Hematopoietic multipotent progenitor cell treated with erythropoietin and hydrocortisone succinate and interleukin-3 and kit ligand, for 6 days (in vitro differentiated cells): ENCODE data around the gene CRBN.

Experiments used
- DNase-seq: peaks from one replicate; pipeline ENCODE4 v3.0.0-alpha.2; 2015

CRBN gene

DNA sequence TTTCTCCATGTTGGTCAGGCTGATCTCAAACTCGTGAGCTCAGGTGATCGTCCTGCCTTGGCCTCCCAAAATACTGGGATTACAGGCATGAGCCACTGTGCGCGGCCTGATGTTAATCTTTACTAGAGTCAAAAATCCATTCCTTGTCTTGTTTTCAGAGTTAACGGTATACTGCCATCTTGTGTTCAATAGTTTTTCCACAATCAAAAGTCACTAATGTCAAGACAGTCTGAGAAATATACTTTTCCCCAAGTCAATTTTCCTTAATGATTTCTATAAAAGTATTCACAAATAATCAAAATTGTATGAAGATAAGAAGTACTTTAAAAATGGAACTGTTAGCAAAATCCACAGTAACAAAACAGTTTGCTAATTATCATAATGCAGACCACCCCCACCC is 8.5 kb downstream of the CRBN start:
- DNase-seq, result peak; percentile 77

DNA sequence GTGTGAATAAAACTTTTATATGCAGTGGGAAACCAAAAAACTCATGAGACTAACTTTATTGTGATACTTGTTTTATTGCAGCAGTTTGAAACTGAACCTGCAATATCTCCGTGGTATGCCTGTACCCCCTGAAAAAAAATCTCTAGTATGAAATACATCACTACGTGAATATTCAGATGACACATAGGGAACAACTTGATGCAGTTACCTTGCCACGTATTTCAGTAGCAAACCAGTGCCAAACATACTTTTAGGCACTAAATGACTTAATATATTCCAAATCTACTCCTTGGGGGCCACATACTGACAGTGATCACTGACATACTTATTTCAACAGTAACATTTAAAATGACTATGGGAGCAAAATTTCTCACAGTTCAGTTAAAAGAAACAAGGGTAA is 13.8 kb downstream of the CRBN start:
- DNase-seq, result no peak

DNA sequence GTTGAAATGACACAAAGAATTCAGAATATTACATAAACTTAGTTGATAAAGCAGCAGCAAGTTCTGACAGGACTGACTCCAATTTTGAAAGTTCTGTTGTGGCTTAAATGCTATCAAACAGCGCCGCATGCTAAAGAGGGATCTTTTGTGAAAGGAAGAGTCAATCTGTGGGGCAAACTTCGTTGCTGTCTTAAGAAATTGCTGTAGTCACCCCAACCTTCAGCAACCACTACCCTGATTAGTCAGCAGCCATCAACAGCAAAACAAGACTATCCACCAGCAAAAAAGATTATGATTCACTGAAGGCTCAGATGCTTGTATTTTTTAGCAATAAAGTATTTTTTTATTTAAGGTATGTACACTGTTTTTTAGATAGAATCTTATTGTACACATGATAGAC is 14.2 kb downstream of the CRBN start:
- no peak for DNase-seq

DNA sequence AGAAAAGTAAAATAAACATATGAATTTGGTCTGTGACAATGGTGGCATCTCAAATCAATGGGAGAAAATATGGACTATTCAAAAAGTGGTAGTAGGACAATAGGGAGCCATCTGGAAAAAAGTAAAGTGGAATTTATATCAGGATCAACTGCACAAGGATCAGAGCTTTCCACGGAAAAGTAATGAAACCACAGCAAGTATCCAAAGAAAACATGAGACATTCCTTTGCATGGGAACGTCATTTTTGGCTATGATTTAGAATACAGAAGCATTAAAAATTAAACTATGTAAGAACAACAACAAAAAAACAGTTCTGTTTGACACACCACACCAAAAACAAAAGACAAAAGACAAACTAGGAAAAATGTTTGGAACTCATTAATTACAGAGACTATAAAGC is 18.7 kb downstream of the CRBN start:
- no peak for DNase-seq

DNA sequence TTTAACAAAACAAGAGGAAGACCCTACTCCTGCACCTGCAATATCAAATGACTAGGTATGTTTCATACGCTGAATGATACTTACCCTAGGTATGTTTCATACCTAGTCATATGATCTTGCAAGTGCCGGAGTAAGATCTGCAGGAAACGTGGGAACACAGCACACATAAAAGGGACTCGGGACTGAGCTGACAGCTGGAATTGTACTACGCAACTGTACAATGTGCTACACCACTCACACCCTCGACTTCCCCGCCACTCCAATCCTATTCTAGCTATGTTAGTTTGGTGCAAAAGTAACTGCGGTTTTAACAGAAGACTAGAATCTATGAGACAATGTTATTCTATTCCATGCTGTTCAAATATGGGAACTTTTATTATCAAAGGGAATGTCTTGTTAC is 22.0 kb downstream of the CRBN start:
- no peak for DNase-seq

DNA sequence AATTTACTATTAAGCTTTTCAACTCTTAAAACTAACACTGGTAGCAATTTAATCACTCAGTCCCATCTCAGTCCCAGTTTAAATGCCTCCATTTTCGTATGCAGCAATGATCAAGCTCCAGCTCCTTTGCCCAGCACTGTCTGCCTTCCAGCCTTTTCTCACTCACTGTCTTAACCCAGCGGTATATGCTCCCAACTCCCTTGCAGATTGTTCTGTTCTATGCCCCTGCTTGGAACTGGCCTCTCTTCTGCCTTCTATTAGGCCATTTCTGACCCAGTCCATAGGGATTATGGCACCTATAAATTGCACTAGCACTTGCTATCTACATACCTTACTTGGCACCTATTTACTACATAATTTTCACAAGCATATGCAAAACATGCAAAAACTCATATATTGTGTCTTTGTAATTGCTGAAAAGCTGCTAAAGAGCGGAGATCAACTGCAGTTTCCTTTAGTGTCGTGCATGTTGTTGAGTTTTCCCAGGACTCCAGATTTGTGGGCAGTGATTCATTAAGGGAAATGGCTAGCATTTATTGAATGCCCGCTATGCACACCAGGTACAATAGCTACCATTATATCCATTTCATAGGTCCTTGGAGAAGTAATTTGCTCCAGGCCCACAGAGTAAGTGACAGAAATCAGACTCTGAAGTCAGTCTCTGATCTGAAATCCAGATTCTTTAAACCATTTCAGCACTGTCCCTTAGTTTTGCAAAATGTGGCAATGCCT is 24.4 kb downstream of the CRBN start:
- DNase-seq, result no peak

DNA sequence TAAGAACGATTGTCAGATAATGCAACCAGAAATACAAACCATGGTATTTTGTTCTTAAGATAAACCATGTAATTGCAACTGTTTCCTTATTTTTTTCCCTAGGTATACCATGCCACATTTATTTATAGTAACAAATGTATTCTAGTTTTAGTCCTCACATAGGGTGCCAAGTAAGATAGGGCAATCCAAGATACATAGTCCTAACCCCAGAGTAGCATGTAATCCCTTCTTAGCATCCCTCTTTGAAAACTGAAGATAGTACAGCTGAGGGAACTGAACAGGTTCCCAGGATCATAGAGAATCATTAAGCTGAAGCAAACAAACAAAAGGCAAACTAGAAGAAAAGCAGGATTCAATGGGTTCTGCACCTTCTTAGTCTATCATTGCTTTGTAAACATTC is 28.0 kb downstream of the CRBN start:
- no peak for DNase-seq

DNA sequence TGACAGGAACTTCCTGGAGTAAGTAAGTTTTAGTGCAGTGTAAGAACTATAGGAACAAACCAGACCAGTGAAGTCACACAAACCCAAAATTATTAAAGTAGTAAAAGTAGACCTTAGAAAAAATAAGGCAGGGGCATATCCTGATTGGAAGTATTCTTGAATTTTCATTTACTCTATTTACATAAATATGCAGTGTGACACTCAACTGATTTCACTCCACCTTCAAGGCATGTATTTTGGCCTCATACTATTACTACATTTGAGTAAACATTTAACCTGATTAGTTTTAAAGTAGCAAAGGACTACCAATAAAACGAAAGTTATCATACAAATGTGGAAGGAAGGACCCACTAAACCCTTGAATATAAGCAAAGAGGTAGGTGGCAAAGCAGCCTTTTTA is 29.9 kb downstream of the CRBN start:
- no peak for DNase-seq

DNA sequence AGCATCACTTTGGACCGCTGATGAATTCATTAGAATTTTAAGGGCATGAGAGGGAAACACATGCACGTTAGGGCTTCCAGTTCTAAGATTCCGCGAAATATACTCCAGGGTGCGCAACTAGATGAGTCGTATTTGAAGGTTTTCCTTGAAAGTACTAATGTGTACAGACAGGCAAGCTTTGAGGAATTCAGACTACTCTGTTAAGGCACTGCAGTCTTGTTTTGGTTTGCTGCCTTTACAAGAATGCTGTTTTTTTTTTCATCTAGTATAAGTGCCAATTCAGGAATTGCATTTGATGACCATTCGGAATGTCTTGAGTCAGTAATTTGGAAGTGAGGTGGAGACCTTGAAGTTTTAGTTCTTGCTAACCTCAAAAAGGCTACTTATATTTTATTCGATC is 33.7 kb downstream of the CRBN start:
- no peak for DNase-seq

DNA sequence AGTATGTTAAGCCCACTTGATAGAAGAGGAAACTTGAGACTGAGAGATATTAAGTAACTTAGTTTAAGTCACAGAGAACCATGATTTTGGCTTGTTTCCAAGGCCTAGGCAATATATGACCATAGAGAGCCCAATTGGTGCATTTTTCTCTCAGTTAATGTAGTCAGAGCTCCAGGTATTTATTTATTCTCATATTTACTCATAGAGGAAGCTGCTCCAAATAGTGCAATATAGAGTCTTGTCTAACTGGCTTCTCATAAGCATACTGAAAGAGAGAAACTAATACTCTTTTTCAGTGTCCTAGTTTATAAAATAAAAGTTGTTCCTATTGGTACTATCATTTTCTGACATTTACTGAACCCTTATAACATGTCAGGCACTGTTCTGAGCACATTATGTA is 37.6 kb downstream of the CRBN start:
- DNase-seq, result peak; percentile 29

DNA sequence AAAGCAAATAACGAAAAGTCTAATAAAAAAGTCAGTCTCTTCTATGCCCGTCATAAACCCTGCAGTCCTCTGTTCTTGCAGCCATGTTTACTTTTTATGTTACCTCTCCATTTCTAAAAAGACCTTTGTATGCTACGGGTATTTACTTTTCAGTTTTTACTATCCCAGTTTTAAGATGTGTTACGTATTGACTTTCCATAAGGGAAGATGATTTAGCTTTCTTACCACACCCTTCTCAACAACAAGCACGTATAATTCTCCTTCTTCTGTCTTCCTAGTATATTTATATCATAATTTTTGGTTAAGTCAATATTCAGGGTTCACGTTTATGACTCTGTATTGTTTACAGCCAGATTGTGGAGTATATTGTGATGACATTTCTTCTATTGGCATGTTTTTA is 42.0 kb downstream of the CRBN start:
- no peak for DNase-seq

DNA sequence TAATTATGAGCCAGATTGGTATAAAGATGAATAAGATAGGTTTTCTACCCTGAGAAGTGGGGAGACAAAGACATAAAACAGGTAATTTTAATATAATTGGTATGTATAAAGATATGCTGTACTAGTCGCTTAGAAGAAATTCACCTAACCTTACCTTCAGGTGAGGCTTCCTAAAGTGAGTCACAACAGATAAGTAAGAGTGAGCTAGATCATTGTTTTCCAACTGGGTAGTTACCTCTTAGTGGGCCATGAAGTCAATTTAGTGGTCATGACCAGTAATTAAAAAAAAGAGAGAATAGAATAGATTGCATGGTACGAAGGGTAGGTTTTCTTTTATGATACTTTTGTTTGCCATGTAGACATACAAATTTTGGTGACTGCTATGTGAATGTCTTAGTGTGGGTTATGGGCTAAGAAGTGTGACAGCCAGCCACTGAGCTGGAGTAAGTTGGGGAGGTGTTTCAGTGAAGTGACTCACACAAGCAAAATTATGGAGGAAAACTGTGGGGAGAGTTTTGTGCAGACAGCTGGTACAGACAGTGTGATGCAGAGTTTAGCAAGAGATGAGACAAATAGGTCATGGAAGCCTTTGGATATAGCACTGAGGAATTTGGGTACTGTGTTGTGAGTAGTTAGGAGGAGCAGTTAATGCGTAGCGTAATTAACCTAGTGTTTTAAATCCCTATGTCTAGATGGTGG is 44.6 kb downstream of the CRBN start:
- DNase-seq, result no peak

DNA sequence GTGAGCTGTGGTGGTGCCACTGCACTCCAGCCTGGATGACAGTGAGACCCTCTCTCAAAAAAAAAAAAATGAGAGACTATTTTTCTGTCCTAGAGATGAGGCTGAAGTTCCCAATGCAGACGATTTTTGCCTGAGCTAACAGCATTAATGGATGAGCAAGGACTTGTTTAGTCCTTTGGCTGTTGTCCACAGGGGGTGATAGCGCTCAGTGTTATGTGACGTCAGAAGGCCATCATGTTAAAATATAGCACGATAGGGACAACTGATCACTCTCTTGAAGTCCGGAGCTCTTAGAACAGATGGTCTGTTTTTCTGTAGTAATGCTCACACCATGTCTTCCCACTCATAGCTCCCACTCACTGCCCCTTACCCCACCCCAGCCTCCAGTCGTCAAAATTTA is 46.0 kb downstream of the CRBN start:
- DNase-seq, result peak; percentile 29

DNA sequence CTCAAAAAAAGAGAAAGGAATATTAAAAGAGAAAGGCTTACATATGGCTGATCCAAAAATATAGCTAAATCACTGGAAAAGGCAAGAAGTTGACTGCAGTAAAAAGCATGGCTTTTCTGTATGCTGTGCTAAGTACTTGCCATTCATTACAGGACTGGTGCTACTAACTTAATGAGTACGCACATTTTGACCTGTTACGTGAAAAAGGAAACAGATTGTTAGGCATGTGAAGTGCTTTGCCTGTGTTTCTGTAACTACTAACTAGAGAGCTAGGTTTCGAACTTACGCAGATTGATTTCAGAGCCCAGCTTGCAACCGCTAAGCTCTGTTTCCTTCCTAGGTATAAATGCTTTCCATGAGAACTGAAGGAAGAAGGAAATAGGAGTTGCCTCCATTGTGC is 49.9 kb downstream of the CRBN start:
- DNase-seq, result no peak

DNA sequence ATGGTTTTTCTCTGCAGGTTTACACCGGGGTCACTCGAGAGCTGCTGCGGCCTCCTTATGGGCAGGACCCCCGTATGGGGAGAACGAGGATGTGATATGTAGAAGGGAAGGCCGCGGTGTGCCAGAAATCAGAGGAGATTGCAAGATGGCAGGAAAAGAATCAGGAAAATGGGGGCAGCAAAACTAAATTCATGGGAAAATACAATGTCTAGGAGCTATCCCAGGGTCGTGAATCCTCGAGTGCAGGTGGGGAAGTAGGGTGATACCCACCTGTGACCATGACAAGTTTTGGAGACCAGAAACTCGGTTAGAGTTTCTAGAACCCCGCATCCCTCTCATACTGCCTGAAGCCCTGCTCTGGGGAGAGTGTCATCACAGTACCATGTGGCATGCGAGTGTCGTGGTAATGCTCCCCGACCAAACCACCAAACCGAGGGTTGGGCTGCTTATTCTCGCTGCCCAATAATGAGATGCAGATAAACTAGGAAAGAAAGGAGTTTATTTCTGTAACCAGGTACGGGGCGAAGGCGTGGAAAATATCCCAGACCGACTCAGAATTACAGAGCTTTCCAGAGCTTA is 52.0 kb downstream of the CRBN start:
- DNase-seq, result peak; percentile 64

DNA sequence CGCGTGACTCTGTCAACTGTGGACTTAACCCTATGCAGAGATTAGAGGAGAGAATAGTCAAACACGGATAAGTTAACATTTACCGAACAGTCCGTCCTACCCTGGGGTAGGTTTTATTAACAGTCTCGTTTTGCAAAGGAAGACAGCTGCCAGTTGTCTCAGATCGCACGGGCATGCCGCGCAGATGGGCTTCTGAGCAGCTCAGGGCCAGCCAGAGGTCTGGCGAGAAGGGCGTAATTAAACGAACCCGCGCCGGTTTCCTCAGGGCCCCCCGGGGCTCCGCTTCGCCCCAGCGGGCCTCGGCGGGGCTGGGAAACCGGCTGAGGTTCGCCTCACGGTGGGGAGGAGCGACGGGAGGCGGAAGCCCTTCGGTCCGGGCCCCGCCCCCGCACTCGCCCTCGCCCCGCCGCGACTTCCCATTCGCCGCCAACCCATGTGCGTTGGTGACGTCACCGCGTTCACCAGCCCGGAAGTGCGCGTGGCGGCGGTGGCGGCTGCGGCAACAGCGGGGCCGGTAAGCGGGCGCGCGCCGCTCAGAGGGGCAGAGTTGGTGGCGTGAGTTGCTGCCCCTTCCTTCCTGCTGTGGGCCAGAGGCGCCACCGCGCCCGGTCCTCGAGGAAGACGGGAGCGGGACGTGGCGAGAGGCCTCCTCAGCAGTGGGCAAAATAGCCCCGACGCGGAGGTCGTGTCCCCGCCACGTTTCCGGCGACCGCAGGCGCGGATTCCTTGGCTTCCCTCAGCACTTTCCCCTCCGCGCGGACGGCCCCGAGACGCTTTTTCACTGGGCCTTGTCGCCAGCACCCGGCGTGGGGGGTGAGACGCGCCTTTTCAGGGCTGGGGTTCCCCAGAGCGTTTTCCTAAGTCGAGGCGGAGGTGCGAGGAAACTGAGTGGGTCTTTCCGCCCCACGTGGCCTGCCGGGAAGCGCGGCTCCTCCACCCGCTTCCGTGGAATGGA is 52.7 kb downstream of the CRBN start, which contains the start of gene TRNT1:
TSS of gene TRNT1 (plus strand) at position 464 of the 955 bp plus-strand sequence. CDS start 2,101 bp downstream, outside the sequence.
- DNase-seq, result peak; percentile 97

DNA sequence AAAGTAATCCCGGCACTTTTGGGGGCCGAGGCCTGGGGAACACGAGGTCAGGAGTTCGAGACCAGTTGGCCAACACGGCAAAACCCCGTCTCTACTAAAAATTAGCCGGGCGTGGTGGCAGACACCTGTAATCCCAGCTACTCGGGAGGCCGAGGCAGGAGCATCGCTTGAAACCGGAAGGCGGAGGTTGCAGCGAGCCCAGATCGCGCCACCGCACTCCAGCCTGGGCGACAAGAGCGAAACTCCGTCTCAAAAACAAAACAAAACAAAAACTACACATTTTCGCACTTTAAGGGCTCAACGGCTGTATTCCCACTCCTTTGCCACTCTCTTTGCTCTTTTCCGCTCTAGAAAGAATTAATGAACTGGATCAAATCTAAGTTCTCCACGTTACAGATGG is 53.5 kb downstream of the CRBN start:
- DNase-seq, result no peak

DNA sequence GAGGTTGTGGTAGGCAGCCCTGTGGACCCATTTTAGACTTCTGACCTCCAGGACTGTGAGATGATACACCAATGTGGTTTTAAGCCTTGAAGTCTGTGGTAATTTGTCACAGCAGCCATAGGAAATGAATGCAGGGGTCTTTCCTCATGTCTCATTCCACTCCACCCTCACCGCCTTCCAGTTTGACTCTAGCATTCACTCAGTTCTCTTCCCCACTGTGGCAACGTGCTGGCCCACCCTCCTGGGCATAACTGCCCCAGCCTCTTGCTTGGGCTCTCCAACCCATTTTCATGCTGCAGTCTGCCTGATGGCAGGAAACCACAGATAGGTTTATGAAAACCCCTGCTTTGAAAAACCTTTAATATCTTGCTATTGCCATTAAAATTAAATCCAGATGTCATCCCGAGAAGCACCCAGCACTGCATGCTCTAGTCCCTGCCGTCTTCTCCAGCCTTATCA is 60.1 kb downstream of the CRBN start:
- peak; percentile 27 for DNase-seq

DNA sequence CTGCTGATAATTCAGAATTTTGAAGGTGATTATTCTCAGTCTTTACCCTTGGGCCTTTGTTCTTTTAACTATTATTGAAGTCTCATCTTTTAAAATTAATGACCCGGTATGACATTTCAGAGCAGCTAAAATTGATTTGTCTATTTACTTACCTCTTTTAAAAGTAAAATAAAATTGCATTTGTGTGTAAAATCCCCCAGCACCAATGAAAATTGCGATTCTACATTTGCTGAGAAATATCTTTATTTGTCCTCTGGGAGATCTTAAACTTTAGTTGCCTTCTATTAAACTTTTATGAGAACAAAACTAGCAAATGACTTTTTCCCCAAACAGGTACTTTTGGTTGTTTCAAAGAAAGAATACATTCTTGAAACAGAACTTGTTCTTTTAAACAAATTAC is 61.8 kb downstream of the CRBN start:
- DNase-seq, result no peak

DNA sequence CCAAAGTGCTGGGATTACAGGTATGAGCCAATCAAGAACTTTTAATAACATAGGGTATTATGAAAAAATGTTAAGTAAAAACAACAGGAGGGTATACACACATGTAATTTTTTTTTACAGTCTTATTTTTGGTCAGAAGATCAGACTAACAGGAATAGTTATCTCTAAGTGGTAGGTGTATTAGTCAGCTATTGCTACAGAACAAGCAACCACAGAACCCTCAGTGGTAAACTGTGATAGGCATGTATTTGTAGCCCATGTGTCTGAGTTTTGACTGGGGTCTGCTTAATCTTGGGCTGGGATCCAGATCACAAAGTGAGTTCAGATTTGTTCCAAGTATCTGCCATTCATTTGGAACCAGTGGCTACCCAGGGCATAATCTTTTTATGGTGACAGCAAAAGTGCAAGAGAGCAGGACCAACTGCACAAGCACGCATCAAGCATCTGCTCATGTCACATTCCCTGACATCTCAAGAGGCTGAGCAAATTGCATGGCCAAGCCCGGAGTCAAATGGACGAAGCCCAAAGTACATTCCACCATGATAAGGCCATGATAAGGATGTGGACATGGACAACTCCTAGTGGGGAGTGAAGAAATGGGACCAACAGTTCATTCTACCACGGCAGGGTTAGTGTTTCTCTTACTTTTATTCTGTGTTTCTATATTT is 66.3 kb downstream of the CRBN start:
- DNase-seq, result no peak

DNA sequence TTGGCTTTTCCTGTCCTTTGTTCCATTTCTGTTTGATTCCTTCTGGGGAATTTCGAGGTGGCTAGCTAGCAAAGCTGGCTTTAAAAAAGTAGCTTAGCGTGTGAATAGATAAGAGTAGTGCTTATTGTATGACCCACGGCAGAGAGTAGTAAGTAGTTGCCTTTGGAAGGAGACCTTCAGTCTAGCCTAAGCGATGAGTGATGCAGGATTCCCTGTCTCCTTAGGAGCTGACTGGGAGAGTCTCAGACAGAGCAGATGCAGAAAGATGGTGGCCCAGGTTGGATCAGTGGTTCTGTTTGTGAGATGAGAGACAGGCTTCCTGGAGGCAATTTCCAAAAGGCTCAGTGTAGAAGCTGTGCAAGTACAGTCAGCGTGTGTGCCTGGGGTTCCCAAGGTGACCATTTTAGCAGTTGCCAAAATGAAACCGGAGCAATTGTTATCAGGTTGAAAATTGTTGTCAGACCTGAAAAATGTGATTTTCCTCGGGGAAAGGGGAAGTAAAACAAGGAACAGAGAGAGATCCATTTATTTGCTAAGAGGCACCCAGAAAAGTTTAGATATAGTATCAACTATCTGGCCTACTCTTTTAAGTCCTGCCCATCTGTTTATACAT is 68.6 kb downstream of the CRBN start:
- DNase-seq, result no peak

DNA sequence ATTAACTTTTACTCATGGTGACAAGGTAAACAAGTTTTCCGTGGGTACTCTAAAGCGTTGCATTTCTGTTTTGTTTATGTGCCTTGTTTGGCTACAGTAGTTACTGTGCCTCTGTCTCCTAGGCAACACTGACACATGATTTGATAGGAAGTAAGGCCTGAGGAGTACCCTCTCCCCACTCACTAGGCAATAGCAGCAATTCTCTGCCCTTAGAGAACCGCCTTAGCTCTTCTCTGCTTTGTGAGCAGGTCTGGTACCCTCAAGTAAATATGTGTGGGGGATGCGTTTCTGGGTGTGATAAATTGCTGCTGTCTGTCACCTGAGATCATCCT is 69.2 kb downstream of the CRBN start, which contains the start of gene IL5RA:
TSS of gene IL5RA (minus strand) at position 76 of the 332 bp plus-strand sequence. CDS start 5,390 bp downstream, outside the sequence.
- DNase-seq, result peak; percentile 41
